ENCODE measurements around the gene CSNK1A1L.
A peak's percentile ranks its signal among the peaks of the same experiment; 100 is the strongest.
"Not testable (repeated sequence)": the region's sequence is repeated elsewhere in the genome, so short reads cannot be mapped to it uniquely, and the experiment has no call there.

The CSNK1A1L gene

DNA sequence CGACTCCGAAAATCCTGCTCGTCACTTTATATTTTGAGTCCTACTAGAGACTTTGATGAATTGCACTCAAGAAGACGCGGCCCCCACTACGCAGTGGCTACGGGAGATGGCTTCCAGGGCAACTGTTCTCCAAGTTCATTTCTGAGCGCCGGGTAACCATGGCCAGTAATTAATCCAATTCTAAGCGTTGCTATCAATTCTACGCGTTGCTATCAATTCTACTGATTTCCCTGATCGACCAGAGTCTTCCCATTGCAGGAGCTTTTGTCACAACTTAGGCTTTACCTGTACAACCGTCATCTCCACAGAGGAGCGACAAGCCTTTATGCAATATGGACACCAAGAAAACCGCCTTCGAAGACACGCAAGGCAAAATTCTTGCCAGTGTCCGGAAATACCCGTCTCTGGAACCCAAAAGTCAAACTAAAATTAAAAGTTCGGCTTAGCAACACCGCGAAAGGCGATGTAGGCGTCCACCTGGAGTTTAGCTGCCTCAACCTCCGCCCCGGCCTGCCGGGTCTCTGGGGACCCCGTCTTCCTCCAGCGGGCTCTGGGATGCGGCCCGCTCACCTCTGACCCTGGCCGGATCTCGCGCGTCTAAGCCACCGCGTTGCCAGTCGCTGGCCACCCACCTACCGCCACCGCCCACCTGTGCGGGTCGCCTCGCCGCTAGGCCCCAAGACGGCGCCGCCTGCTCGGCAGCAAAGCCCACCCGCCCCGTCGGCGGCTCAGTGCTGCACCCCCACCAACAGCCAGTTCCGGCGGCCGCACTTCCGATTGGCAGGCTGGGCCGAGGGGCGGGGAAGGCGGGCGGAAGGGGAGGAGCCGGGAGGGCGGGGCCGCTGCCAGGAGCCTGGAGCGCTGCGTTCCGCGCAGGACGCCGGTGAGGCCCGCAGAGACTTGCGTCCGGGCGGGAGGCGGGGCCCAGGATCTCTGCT lies 46.3 kb downstream of the CSNK1A1L start, which contains the start of gene SUPT20H:
Gene SUPT20H (minus strand): TSS at position 779 of the 938 bp plus-strand sequence. CDS start 8,198 bp downstream, outside the sequence.
- Mint-ChIP-seq H3K36me3 (peaks cover 5% of the 10 kb centered on the region), H3K4me3 (peak within 1 kb of the TSS; percentile 98), H3K9me3 (ENCODE audit: low read depth) (no peaks in the 10 kb centered on the region), H3K27ac (peak within 1 kb of the TSS; percentile 97), H3K4me1 (ENCODE audit: low read depth) (peaks cover 35% of the 10 kb centered on the region), H3K27me3 (no peaks in the 10 kb centered on the region)

- H3K4me1 Mint-ChIP-seq (ENCODE audit: low read depth), result peaks cover 58% of the 10 kb centered on the region
- H3K27ac Mint-ChIP-seq, result peak overlapping the region; percentile 3
- not testable (repeated sequence) for H3K27me3 Mint-ChIP-seq; H3K9me3 Mint-ChIP-seq (ENCODE audit: low read depth)
- H3K36me3 Mint-ChIP-seq, result peaks cover 15% of the 10 kb centered on the region
- H3K4me3 Mint-ChIP-seq, result peak overlapping the region; percentile 47
These were observed 49.2 kb downstream of the CSNK1A1L start for GRCh38 chr13:37056228-37056627.

Measured in activated naive CD8-positive, alpha-beta T cell (primary cell).